Testis (tissue), 3 donors: ENCODE results near the gene UGT1A8. TPM values are rescaled to one million over a fixed set of nuclear protein-coding genes. Genes with fewer than 3 reads are reported as not detected.

Source experiments
- DNase-seq: peaks from one replicate; pipeline ENCODE4 v3.0.0-alpha.2; 2019
- H3K27ac ChIP-seq, 2 donors: fragments of 200-600 bp; sonication (generic); one replicate each; pipeline ENCODE4 v1.5.1; 2019
- H3K27me3 ChIP-seq: fragments of 200-600 bp; sonication (generic); one replicate; pipeline ENCODE4 v1.5.1; 2019
- H3K36me3 ChIP-seq: fragments of 200-600 bp; sonication (generic); one replicate; pipeline ENCODE4 v1.5.1; 2017; ENCODE audit warnings: low read depth; ENCODE audit errors: missing control alignments
- H3K4me1 ChIP-seq: fragments of 200-600 bp; sonication (generic); one replicate; pipeline ENCODE4 v1.5.1; 2019
- H3K4me3 ChIP-seq, 2 donors: fragments of 200-600 bp; sonication (generic); one replicate each; pipeline ENCODE4 v1.5.1; 2017 to 2019
- H3K9me3 ChIP-seq: fragments of 200-600 bp; sonication (generic); one replicate; pipeline ENCODE4 v1.5.1; 2017
- CTCF ChIP-seq, 3 experiments: fragments of 450-650 bp in 2 of 3; fragments of 200-600 bp in 1 of 3; sonication (generic) in 1 of 3; IDR thresholded peaks; one replicate each; pipeline ENCODE4 v1.5.1; 2016 to 2019; ENCODE audit warnings: antibody characterized with exemption in 3 of 3, mild to moderate bottlenecking in 2 of 3, moderate library complexity in 1 of 3
- POLR2A ChIP-seq: fragments of 450-650 bp; IDR thresholded peaks from one replicate; pipeline ENCODE4 v1.6.1; 2017; ENCODE audit warnings: antibody characterized with exemption, mild to moderate bottlenecking, moderate library complexity
- WGBS, 2 donors: methylation state at CpG; one replicate each; pipeline ENCODE4 v1.1.5; 2018; 5-methylcytosine and 5-hydroxymethylcytosine counted together
- intact Hi-C: fragments of 100-400 bp; cut with DNase I; formaldehyde crosslinking; loops from one replicate; pipeline ENCODE4 v1.15.1; 2023; ENCODE audit warnings: low total_unique reads
- polyA plus RNA-seq: library from polyadenylated mRNA; stranded (reverse); fragments of 350-450 nt; fragmentation: Illumina TruSeq; extraction: RNeasy Lipid Tissue Mini Kit (QIAGEN cat#74804); gene quantifications from one replicate; pipeline ENCODE4 v1.2.3, GENCODE V29; 2014; ENCODE audit warnings: low read depth, low replicate concordance; ENCODE audit not compliant: insufficient read depth
- total RNA-seq, 2 donors: library from RNA; depleted of rRNA; stranded (reverse); fragments of >200 nt; gene quantifications; one replicate each; pipeline ENCODE4 v1.2.3, GENCODE V29; 2016

The UGT1A8 gene
- total and polyA plus RNA-seq, 3 donors from 2014 or later: 0.19 TPM; not detected in 2

- Histone ChIP-seq H3K27me3 (no peaks in the 10 kb centered on the region), H3K4me3 (no peak overlapping the region), H3K9me3 (no peaks in the 10 kb centered on the region), H3K36me3 (no peaks in the 10 kb centered on the region), H3K4me1 (no peaks in the 10 kb centered on the region), H3K27ac (no peak overlapping the region)
- no peak for TF ChIP-seq CTCF (IDR thresholded peaks at IDR 0.05)
- no peak for TF ChIP-seq POLR2A
- intact Hi-C loops: no loop called here
- DNase-seq: peak; percentile 7
- 88 to 90% methylated on average over 14 of the region's 14 CpGs for WGBS, 2 donors
Observed at GRCh38 chr2:233798335-233799086, 181.1 kb downstream of the UGT1A8 start.

- H3K36me3 ChIP-seq: no peaks in the 10 kb centered on the region
- intact Hi-C loops: no loop called here
- TF ChIP-seq POLR2A (no peak), CTCF (IDR thresholded peaks at IDR 0.05) (no peak)
- no peaks in the 10 kb centered on the region for H3K27me3 ChIP-seq
- H3K4me3 ChIP-seq: no peak overlapping the region
- peak; percentile 4 for DNase-seq
- H3K27ac ChIP-seq: no peak overlapping the region
- no peaks in the 10 kb centered on the region for H3K4me1 ChIP-seq
- no peaks in the 10 kb centered on the region for H3K9me3 ChIP-seq
- 61 to 72% methylated on average over 7 of the region's 7 CpGs for WGBS, 2 donors
Observed at GRCh38 chr2:233799087-233799665, 181.7 kb downstream of the UGT1A8 start.

GRCh38 chr2:233799716-233800115, 182.3 kb downstream of the UGT1A8 start:
- Histone ChIP-seq H3K9me3 (no peaks in the 10 kb centered on the region), H3K36me3 (no peaks in the 10 kb centered on the region), H3K4me1 (no peaks in the 10 kb centered on the region), H3K27ac (no peak overlapping the region), H3K4me3 (no peak overlapping the region), H3K27me3 (no peaks in the 10 kb centered on the region)
- TF ChIP-seq POLR2A (no peak), CTCF (IDR thresholded peaks at IDR 0.05) (no peak)
- intact Hi-C loops: no loop called here
- no peak for DNase-seq
- 59 to 67% methylated on average over 3 to 5 of the region's 5 CpGs for WGBS, 2 donors

- no peaks in the 10 kb centered on the region for H3K9me3 ChIP-seq
- whole genome bisulfite sequencing, 2 donors: 82 to 91% methylated on average over 7 of the region's 7 CpGs
- intact Hi-C loops: no loop called here
- H3K27me3 ChIP-seq: no peaks in the 10 kb centered on the region
- H3K4me1 ChIP-seq: no peaks in the 10 kb centered on the region
- no peaks in the 10 kb centered on the region for H3K36me3 ChIP-seq
- TF ChIP-seq CTCF (IDR thresholded peaks at IDR 0.05) (no peak), POLR2A (no peak)
- peak; percentile 4 for DNase-seq
- H3K4me3 ChIP-seq: no peak overlapping the region
- H3K27ac ChIP-seq: no peak overlapping the region
Observed at GRCh38 chr2:233800208-233800607, 182.8 kb downstream of the UGT1A8 start.
